ENCODE data around the gene TRAP1.

TRAP1 gene

DNA sequence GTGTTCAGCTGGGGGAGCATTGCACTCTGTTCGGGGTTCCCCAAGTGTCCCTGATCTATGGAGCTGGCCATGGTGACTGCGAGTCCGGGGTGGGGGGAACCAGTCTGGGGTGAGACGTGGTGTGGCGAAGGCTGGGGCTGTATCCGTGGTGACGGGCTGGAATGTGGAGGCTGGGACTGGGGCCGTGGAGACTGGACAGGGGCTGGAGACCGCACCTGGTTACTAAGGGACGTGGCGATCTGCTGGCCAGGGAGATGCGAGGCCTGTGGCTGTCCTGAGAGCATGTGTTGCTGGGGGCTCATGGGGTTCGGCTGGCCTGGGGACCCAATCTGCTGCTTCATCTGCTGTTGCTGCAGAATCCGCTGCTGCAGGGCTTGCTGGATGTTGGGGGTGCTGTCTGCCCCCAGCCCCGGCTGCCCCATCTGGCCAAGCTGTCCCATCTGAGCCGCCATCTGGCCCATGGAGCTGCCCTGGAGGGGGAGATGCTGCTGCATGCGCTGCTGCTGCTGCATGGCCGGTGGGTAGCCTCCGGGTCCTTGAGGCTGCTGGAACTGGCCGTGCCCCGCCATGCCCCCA is 10.6 kb upstream of the TRAP1 start:
- no peak for DNase-seq (ENCODE audit: low spot score)
- in situ Hi-C loops (cut with MboI; ENCODE audit: low pct_unique_long_range_greater_than_20kb, low sequenced_read_pairs, unreplicated experiment), result no loop called here
- TF ChIP-seq, protein P1, sequence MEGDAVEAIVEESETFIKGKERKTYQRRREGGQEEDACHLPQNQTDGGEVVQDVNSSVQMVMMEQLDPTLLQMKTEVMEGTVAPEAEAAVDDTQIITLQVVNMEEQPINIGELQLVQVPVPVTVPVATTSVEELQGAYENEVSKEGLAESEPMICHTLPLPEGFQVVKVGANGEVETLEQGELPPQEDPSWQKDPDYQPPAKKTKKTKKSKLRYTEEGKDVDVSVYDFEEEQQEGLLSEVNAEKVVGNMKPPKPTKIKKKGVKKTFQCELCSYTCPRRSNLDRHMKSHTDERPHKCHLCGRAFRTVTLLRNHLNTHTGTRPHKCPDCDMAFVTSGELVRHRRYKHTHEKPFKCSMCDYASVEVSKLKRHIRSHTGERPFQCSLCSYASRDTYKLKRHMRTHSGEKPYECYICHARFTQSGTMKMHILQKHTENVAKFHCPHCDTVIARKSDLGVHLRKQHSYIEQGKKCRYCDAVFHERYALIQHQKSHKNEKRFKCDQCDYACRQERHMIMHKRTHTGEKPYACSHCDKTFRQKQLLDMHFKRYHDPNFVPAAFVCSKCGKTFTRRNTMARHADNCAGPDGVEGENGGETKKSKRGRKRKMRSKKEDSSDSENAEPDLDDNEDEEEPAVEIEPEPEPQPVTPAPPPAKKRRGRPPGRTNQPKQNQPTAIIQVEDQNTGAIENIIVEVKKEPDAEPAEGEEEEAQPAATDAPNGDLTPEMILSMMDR (IDR thresholded peaks at IDR 0.05; ENCODE audit: extremely low read depth, insufficient read depth, missing control alignments), result no peak

DNA sequence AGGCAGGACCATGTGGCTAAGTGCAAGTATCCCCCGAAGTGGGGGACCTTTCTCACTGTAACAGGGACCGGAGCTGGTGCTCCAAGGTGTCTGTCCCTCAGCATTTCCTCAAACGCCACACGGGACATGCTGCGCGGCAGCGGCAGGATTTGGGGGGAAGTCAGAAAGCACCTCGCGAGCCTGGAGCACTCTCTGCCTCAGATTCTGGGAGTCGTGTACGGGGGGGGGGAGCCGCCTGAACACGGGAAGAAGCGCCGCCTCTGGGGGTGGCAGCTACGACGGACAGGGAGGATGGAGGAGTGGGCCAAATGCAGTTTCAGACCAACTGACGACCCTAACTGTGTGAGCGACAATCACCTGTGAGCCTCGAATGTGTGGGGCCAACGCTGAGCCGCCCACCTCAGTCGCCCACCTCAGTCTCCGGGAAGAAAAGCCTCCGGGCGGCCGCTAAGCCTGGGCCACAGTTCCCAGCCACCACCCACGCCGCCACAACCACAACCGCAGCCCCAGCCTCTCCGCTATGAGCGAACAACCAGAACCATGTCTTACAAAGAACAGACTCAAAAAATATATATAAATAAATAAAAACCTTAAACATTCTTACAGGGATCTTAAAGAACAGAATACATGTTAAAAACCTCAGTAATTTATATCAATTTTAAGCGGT is 8.8 kb upstream of the TRAP1 start:
- TF ChIP-seq, protein P1 (IDR thresholded peaks at IDR 0.05; ENCODE audit: extremely low read depth, insufficient read depth, missing control alignments), result no peak
- DNase-seq (ENCODE audit: low spot score), result no peak
- in situ Hi-C loops (cut with MboI; ENCODE audit: low pct_unique_long_range_greater_than_20kb, low sequenced_read_pairs, unreplicated experiment), result no loop called here

DNA sequence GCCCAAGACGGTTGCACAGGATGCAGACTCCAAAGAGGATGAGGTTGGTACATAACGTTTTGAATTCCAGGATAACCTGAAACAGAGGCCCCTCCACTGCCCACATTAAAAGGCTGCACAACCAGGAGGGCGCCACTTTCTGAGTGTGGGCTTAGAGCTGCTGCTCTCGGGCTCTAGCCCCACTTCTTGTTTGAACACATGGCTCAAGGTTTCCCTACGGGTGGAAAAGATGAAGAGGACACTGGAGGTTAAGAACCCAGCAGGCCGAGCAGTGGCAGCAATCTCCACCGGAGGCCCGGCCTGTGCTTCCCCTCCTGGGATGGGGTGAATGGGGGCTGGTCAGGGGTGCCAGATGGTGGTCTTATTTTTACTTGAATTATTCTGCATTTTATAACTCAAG is 8.0 kb upstream of the TRAP1 start:
- in situ Hi-C loops (cut with MboI; ENCODE audit: low pct_unique_long_range_greater_than_20kb, low sequenced_read_pairs, unreplicated experiment), result no loop called here
- TF ChIP-seq, protein P1 (IDR thresholded peaks at IDR 0.05; ENCODE audit: extremely low read depth, insufficient read depth, missing control alignments), result no peak
- DNase-seq (ENCODE audit: low spot score), result no peak

DNA sequence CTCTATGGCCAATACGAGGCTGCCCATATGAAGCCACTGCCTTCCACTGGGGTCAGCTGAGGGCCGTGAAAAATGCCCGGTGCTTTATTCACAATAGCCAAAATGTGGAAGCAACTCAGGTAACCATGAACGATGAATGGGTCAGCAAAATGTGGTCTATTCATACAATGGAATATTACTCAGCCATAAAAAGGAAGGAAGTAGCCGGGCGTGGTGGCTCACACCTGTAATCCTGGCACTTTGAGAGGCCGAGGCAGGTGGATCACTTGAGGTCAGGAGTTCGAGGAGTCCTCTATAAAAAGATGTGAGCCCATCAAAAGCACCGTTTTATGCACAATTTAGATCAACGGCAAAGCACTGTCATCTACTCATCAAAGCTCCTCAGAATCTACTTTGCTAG is 5.2 kb upstream of the TRAP1 start:
- no peak for DNase-seq (ENCODE audit: low spot score)
- TF ChIP-seq, protein P1 (IDR thresholded peaks at IDR 0.05; ENCODE audit: extremely low read depth, insufficient read depth, missing control alignments), result no peak
- in situ Hi-C loops (cut with MboI; ENCODE audit: low pct_unique_long_range_greater_than_20kb, low sequenced_read_pairs, unreplicated experiment), result no loop called here

DNA sequence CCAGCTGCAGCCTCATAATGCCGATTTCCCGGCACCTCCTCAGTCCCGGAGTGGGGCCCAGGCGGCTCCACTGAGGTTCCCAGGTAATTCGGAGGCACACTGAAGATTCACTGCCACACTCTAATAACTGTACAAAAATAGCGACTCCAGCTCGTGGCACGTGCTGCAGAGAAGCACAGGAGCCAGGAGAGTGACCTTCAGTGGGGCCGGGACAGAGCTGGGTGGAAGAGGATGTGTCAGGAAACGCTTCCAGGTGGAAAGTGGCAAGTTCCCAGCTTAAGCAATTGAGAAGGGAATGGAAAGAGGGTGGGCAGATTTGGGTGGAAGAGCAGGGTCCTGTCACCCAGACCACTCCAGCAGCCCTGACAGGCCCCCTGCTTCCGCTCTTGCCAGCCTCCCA is 3.1 kb upstream of the TRAP1 start:
- in situ Hi-C loops (cut with MboI; ENCODE audit: low pct_unique_long_range_greater_than_20kb, low sequenced_read_pairs, unreplicated experiment), result no loop called here
- TF ChIP-seq, protein P1 (IDR thresholded peaks at IDR 0.05; ENCODE audit: extremely low read depth, insufficient read depth, missing control alignments), result no peak
- DNase-seq (ENCODE audit: low spot score), result no peak

DNA sequence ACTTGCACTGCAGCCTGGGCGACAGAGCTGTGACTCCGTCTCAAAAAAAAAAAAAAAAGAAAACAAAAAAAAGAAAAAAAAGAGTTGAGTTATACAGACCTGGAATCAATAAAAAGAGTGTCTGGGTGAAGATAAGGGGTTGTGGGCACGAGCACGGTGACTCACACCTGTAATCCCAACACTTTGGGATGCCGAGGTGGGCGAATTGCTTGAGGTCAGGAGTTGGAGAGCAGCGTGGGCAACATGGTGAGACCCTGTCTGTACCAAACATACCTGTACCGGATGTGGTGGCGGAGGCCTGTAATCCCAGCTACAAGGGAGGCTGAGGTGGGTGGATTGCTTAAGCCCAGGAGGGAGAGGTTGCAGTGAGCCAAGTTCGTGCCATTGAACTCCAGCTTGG is 1.3 kb upstream of the TRAP1 start:
- in situ Hi-C loops (cut with MboI; ENCODE audit: low pct_unique_long_range_greater_than_20kb, low sequenced_read_pairs, unreplicated experiment), result no loop called here
- TF ChIP-seq, protein P1 (IDR thresholded peaks at IDR 0.05; ENCODE audit: extremely low read depth, insufficient read depth, missing control alignments), result no peak
- no peak for DNase-seq (ENCODE audit: low spot score)
